Omental fat pad (tissue), 4 donors: Measurements from ENCODE around the gene CTRL. TPM values are rescaled to one million over a fixed set of nuclear protein-coding genes. Genes with fewer than 3 reads are reported as not detected.
"Not testable (repeated sequence)": the region's sequence is repeated elsewhere in the genome, so short reads cannot be mapped to it uniquely, and the experiment has no call there.

Experiments used
- ATAC-seq: fragments of 150-250 bp; one replicate; pipeline ENCODE4 v1.9.1; 2016; ENCODE audit warnings: mild to moderate bottlenecking, moderate library complexity; ENCODE audit not compliant: low FRiP score
- DNase-seq: peaks from one replicate; pipeline ENCODE4 v3.0.0-alpha.2; 2019; ENCODE audit warnings: low spot score
- total RNA-seq, 4 donors: library from RNA; depleted of rRNA; stranded (reverse); fragments of >200 nt; gene quantifications; one replicate each; pipeline ENCODE4 v1.1.0, GENCODE V29; 2016
- TF ChIP-seq, protein P1 (sequence below), 3 donors: fragments of 450-650 bp; IDR thresholded peaks; one replicate each; pipeline ENCODE4 v1.5.1; 2016 to 2017; ENCODE audit warnings: antibody characterized with exemption in 3 of 3, mild to moderate bottlenecking in 3 of 3, moderate library complexity in 2 of 3

The CTRL gene
- total RNA-seq, 4 donors from 2014 or later = 0.65 to 5.0 (median 2.3) TPM

DNA sequence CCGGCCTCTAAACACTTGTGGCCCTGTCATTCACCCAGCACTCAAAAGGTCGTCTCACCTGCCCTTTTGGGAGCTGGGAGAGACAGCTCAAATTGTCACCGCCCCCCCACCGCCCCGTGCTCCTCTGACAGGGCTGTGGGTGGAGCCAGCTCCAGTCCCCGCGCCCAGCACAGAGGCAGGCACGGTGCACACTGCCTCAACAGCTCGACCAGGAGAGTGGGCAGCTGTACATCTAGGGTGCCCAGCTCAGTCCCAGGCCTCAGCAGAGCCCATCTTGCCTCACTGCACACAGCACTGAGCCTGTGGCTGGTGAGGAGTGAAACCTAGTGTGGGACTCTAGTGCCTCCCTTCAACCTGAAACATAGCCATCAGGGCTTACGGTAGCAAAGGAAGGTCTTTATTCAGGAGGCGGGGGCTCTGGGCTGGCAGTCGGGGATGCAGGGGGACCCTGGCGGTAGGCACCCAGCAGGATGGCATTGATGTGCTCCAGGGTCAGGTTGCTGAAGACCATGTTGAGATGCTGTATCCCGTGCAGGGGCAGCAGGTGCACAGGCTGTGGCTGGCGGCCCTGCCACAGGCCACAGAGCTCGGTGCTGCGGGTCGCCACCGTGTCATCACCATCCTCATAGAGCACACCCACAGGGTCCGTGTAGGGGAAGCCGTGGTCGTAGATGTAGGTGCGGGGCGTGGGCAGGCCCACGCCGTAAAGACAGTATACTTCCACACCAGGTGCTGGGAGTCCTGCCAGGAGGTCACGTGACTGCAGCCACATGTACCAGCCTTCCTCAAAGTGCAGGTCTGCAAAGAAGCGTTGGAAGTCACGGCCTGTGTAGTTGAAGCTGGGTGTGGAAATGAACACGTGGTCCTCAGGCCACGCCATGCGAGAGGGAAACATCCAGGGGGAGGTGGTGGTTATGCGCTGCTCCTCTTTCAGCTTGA, 8.1 kb upstream of the CTRL start:
- ATAC-seq = no peak
- no peak for DNase-seq
- TF ChIP-seq, protein P1, sequence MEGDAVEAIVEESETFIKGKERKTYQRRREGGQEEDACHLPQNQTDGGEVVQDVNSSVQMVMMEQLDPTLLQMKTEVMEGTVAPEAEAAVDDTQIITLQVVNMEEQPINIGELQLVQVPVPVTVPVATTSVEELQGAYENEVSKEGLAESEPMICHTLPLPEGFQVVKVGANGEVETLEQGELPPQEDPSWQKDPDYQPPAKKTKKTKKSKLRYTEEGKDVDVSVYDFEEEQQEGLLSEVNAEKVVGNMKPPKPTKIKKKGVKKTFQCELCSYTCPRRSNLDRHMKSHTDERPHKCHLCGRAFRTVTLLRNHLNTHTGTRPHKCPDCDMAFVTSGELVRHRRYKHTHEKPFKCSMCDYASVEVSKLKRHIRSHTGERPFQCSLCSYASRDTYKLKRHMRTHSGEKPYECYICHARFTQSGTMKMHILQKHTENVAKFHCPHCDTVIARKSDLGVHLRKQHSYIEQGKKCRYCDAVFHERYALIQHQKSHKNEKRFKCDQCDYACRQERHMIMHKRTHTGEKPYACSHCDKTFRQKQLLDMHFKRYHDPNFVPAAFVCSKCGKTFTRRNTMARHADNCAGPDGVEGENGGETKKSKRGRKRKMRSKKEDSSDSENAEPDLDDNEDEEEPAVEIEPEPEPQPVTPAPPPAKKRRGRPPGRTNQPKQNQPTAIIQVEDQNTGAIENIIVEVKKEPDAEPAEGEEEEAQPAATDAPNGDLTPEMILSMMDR (IDR thresholded peaks at IDR 0.05) = no peak

DNA sequence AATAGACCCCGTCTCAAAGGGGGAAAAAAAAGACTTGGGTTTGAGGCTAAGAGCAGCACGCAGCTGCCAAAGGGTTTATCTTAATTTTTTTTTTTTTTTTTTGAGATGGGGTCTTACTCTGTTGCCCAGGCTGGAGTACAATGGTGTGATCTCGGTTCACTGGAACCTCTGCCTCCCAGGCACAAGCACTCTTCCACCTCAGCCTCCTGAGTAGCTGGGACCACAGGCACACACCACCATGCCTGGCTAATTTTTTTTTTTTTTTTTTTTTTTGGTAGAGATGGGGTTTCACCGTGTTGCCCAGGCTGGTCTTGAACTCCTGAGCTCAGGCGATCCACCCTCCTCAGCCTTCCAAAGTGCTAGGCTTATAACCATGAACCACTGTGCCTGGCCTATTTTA, 6.1 kb upstream of the CTRL start:
- not testable (repeated sequence) for ATAC-seq, DNase-seq

DNA sequence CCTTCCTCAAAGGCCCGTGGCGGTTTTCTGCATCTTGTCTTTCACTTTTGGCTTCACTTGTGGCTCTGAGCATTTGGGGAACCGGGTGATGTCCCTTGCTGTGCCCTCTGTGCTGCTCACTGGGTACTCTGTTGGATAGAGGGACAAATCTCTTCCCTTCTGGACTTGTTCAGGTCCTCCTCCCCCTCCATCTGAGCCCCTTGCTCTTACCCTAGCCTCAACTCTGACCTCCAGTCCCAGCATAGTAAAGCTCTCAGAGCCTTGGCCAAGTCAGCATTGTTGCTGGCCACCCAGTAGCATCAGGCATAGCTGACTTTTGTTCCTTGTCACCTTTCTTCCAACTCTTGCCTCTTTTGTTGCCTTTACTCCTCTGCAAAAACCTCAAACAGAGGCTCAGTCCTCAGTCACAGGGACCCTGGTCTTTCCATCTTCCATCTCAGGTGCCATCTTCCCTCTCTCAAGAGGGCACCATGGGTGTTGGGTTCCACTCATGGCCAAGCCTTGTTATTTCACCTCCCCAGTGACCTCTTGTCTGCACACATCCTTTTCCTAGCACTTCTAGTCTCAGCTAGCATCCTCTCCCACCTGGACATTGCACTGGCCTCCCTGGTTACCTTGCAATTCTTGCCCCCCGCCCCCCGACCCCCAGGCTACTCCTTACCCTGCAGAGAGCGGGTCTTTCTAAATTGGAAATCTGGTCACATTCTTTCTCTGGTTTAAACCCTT, 5.4 kb upstream of the CTRL start:
- no peak for DNase-seq
- TF ChIP-seq, protein P1 (IDR thresholded peaks at IDR 0.05) = no peak
- no peak for ATAC-seq

DNA sequence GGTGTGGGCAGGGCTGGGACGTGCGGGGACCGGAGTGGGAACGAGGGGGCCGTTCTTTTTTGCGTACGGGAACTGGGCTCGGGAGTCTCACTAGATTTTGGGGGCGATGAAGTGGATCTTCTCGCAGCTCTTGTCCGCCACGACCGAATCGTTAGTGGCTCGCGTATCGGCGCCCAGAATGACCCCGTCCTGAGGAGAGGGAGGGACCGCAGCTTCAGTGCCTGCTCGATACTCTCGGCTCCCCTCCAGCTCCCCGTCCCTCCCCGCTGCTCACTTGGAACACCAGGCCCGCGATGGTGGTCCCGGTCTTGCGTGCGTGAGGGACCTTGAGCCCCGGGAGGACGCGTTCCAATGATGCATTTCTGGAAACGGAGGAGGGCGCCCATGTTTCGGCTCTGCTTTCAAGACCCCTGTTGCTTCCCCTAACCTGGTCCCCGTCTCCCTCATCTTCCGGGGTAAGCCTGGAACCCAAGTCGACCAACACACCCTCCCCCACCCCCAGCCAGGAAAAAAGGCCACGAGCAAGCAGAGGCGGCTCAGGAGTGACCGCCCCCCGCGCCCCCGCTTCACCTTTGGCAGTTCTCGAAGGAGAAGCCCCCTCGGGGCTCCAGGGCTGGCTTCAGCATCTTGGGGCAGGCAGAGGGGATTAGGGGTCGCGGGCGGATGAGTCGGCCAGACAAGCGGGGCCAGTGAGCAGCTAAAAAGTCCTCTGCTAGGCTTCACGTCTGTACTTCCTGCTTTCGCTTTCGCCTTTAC, 4.6 kb upstream of the CTRL start, which contains the start of gene PSMB10:
TSS of gene PSMB10 (minus strand) at position 727 of the 756 bp plus-strand sequence. CDS start at position 626, 101 bp downstream.
- ATAC-seq (peak; percentile 31), DNase-seq (no peak)
- TF ChIP-seq, protein P1 (IDR thresholded peaks at IDR 0.05) = no peak

DNA sequence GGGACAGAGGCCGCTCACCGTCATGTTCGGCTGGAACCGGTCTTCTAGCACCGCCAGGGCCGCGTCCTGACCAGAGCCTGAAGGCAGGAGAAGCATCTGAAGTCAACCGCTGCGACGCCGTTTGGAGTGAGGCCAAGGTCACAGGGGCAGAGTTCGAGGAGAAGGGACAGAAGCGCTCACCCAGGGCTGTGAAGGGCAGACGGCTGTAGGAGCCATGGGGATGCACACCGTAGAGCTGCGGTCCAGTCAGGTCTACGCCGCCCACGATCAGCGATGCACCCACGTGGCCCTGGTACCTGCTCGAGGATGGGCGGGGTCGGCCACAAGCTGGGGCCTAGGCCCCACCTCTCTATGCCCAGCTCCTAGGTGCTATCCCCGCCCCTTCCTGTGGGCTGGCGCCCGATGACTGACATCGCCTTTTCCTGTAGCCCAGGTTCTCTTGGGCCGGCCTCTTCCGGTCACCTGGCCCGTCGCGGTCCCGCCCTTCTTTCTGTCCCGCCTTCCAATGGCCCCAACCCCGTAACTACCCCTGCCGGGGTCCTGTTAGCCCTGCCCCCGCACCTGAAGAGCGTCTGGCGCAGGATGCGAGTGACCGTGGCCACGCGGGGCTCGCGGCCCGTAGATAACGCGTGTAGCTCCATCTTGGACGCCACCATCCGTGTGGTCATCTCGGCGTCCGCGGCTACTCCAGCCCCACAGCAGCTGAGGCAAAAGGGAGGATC, 3.9 kb upstream of the CTRL start:
- TF ChIP-seq, protein P1 (IDR thresholded peaks at IDR 0.05) = no peak
- ATAC-seq (peak; percentile 97), DNase-seq (peak; percentile 76)

DNA sequence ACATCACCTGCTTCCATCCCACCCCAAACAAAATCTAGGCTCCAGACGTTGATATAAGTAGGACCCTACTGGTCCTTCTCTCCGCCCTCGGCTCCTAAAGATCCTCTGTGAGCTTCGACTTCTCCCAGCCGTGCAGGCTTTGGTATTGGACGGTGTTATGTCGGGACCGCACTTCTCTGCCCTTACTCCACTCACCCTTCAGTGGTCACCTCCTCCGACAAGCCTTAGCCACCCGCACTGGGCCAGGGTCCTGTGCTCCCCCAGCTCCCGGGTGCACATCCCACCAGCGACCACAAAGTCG, 3.4 kb upstream of the CTRL start:
- no peak for ATAC-seq
- TF ChIP-seq, protein P1 (IDR thresholded peaks at IDR 0.05) = no peak
- DNase-seq = no peak
